HG03097 (cell line): ENCODE data around the gene VTA1.

Experiments
- ATAC-seq: cut with Tn5 transposase; IDR thresholded peaks from one replicate; pipeline ENCODE4 v1.9.1; 2021; ENCODE audit not compliant: unreplicated experiment, low FRiP score

Gene VTA1

DNA sequence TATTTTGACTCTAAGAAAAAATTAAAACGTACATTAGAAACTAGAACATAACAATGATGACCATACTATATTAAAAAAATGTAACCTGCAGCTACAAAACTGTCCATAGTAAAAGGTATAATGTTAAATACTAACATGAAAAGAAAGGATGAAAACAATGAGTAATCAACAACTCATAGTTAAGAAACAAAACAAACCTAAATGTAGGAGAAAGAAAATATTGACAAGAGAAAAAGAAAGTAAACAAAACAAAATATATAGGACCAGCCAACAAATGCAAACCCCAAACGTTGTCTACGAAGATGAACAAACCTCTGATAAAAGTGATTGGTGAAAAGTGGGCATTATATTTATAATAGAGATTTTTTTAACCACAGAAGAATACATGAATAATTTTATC lies 113.7 kb downstream of the VTA1 start:
- ATAC-seq = no peak

DNA sequence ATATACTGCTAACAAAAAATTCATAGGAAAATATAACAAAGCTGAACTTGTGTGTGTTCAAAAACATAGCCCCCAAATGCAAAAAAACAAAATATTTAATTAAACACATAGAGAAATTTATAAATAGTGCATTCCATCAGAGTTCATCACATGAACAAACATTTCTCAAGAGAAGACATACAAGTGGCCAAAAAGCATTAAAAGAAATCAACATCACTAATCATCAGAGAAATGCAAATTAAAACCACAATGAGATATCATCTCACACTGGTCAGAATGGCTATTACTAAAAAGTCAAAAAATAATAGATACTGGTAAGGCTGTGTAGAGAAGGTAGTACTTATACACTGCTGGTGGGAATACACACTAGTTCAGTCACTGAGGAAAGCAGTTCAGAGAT lies 115.2 kb downstream of the VTA1 start:
- ATAC-seq = no peak

DNA sequence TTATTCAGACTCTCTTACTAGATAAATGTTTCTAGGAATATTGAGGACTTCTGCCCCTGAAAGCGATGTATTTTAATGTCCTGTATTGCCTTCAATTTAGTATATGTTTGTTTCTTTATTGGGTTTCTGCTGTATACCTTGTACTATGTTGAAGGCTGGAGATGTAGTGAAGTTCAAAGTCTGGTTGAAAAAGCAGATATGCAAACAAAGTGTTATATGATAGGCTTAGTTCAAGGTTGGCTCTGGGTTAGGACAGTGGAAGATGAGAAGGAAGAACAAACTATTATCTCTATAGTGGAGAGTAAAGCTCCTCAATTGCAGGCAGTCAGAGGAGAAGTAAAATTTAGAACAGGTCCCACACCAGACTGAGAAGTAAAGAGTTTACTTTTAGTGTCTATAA lies 118.4 kb downstream of the VTA1 start:
- ATAC-seq = no peak

DNA sequence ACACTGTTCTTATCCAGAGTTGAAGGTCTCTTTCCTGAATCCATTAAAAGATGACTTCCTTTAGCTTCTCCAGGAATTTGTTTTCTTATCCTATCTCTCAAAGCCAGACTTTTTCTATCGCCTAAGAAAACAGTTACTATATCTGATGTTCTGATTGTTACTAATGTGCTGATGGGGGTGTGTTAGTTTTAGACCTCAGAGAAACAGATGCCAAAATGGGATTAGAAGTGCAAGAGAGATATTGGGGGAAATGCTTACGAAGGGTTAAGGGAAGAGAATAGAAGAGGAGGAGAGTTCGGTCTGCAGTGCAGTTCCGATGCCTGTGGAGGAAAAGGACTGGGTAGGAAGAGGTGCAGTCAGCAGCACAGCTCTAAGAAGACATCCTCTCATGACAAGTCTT lies 119.0 kb downstream of the VTA1 start:
- no peak for ATAC-seq

DNA sequence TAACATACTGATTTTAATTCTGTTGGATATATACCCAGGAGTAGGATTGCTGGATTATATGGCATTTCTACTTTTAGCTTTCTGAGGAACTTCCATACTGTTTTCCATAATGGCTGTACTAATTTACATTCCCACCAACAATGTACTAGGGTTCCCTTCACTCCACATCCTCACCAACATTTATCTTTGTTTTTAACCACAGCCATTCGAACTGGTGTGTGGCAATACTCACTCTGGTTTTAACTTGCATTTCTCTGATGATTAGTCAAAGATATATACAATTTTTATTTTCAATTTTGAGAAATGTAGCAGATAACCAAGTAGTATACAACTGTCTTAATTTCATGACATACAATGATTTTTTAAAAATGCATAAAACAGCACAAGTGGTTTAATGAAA lies 124.4 kb downstream of the VTA1 start:
- no peak for ATAC-seq
